CD14-positive monocyte (primary cell): ENCODE measurements around the gene SLC22A3. TPM values are rescaled to one million over a fixed set of nuclear protein-coding genes. Genes with fewer than 3 reads are reported as not detected.

Experiments
- DNase-seq, 3 donors: peaks; one replicate each; pipeline ENCODE4 v3.0.0-alpha.2; 2011 to 2022
- H2AFZ ChIP-seq: 2 replicates; pipeline ENCODE4 v1.6.0; 2012; ENCODE audit warnings: mild to moderate bottlenecking, low read depth, low read length, inconsistent platforms; ENCODE audit not compliant: insufficient read depth, poor library complexity, severe bottlenecking
- H3K27ac ChIP-seq, 2 donors: 1 replicate in 1 of 2; 2 replicates in 1 of 2; pipeline ENCODE4 v1.5.1; 2012 to 2013; ENCODE audit warnings: low read length in 2 of 2, control low read depth in 1 of 2, inconsistent platforms in 1 of 2, low read depth in 1 of 2, mild to moderate bottlenecking in 1 of 2
- H3K27me3 ChIP-seq, 2 donors: one replicate each; pipeline versions ENCODE4 v1.6.0 to v1.6.1; 2011 to 2013; ENCODE audit warnings: low read length in 2 of 2; ENCODE audit not compliant: control insufficient read depth in 2 of 2, insufficient read depth in 2 of 2
- H3K36me3 ChIP-seq, 2 donors: replicated peaks in 1 of 2; 1 replicate in 1 of 2; 2 replicates in 1 of 2; pipeline versions ENCODE4 v1.5.1 to v1.6.1; 2012 to 2013; ENCODE audit warnings: low read length in 2 of 2, control low read depth in 1 of 2, inconsistent platforms in 1 of 2, mild to moderate bottlenecking in 1 of 2; ENCODE audit not compliant: insufficient read depth in 2 of 2, control insufficient read depth in 1 of 2
- H3K4me1 ChIP-seq, 2 donors: 1 replicate in 1 of 2; 2 replicates in 1 of 2; pipeline versions ENCODE4 v1.5.1 to v1.6.1; 2012 to 2013; ENCODE audit warnings: low read length in 2 of 2, control low read depth in 1 of 2, inconsistent platforms in 1 of 2, mild to moderate bottlenecking in 1 of 2, moderate library complexity in 1 of 2; ENCODE audit not compliant: insufficient read depth in 2 of 2, control insufficient read depth in 1 of 2
- H3K4me2 ChIP-seq: replicated peaks from 2 replicates; pipeline ENCODE3; 2012; ENCODE audit warnings: low read length, moderate library complexity, mild to moderate bottlenecking; ENCODE audit not compliant: poor library complexity, severe bottlenecking; ENCODE audit errors: extremely low read depth
- H3K4me3 ChIP-seq, 3 experiments: fragments of 200-600 bp in 1 of 3; sonication (generic) in 1 of 3; replicated peaks in 1 of 3; 1 replicate in 2 of 3; 2 replicates in 1 of 3; pipeline ENCODE4 v1.5.1; 2011 to 2013; ENCODE audit warnings: low read length in 3 of 3, mild to moderate bottlenecking in 3 of 3, control low read depth in 2 of 3, low read depth in 2 of 3, inconsistent platforms in 1 of 3, moderate library complexity in 1 of 3
- H3K79me2 ChIP-seq: 2 replicates; pipeline ENCODE4 v1.6.0; 2012; ENCODE audit warnings: mild to moderate bottlenecking, control low read depth, inconsistent platforms, low read length, moderate library complexity; ENCODE audit not compliant: insufficient read depth
- H3K9ac ChIP-seq: 2 replicates; pipeline ENCODE4 v1.6.0; 2017; ENCODE audit warnings: low read length, mild to moderate bottlenecking; ENCODE audit not compliant: insufficient read depth, poor library complexity, severe bottlenecking
- H3K9me3 ChIP-seq, 2 donors: replicated peaks in 1 of 2; 1 replicate in 1 of 2; 2 replicates in 1 of 2; pipeline versions ENCODE4 v1.5.1 to v1.6.1; 2012 to 2013; ENCODE audit warnings: low read length in 2 of 2, control low read depth in 1 of 2; ENCODE audit not compliant: control insufficient read depth in 1 of 2, insufficient read depth in 1 of 2
- H4K20me1 ChIP-seq: 2 replicates; pipeline ENCODE4 v1.6.0; 2012; ENCODE audit warnings: mild to moderate bottlenecking, low read length, control low read depth, moderate library complexity; ENCODE audit not compliant: insufficient read depth
- H3K27ac Mint-ChIP-seq, 7 donors: one replicate each; pipeline ENCODE4 v1.8.0; 2020; ENCODE audit warnings: mild to moderate bottlenecking in 7 of 7, mixed read lengths in 7 of 7, moderate library complexity in 6 of 7, inconsistent platforms in 2 of 7
- H3K27me3 Mint-ChIP-seq, 3 donors: one replicate each; pipeline ENCODE4 v1.8.0; 2021 to 2022; ENCODE audit warnings: low read depth in 3 of 3, mild to moderate bottlenecking in 3 of 3, mixed read lengths in 3 of 3, moderate library complexity in 3 of 3, inconsistent platforms in 1 of 3
- H3K36me3 Mint-ChIP-seq, 2 donors: one replicate each; pipeline ENCODE4 v1.8.0; 2020; ENCODE audit warnings: mixed read lengths in 2 of 2, inconsistent platforms in 1 of 2, mild to moderate bottlenecking in 1 of 2
- H3K4me1 Mint-ChIP-seq: one replicate; pipeline ENCODE4 v1.8.0; 2020; ENCODE audit warnings: mild to moderate bottlenecking, mixed read lengths
- H3K4me3 Mint-ChIP-seq, 2 donors: one replicate each; pipeline ENCODE4 v1.8.0; 2020; ENCODE audit warnings: mild to moderate bottlenecking in 2 of 2, mixed read lengths in 2 of 2, moderate library complexity in 1 of 2
- H3K9me3 Mint-ChIP-seq, 7 donors: one replicate each; pipeline ENCODE4 v1.8.0; 2020 to 2022; ENCODE audit warnings: mixed read lengths in 7 of 7, mild to moderate bottlenecking in 6 of 7, moderate library complexity in 6 of 7, inconsistent platforms in 2 of 7
- CTCF ChIP-seq: fragments of 200-600 bp; IDR thresholded peaks from one replicate; pipeline ENCODE4 v1.8.0; 2022; ENCODE audit warnings: antibody characterized with exemption, mild to moderate bottlenecking
- WGBS: methylation state at CpG from one replicate; pipeline ENCODE4 v1.1.5; 2013; ENCODE audit warnings: missing lambda C conversion rate; ENCODE audit not compliant: insufficient coverage; 5-methylcytosine and 5-hydroxymethylcytosine counted together
- intact Hi-C, 2 donors: fragments of 100-400 bp; cut with micrococcal nuclease; formaldehyde crosslinking; loops; one replicate each; pipeline versions ENCODE4 v1.15.0 to v1.15.1; 2023
- polyA plus RNA-seq, 3 donors: library from polyadenylated mRNA; depleted of rRNA in 1 of 3; unstranded in 2 of 3; stranded (reverse) in 1 of 3; fragments of 300-500 nt in 2 of 3; fragments of >200 nt in 1 of 3; fragmentation: Illumina TruSeq in 2 of 3; gene quantifications; 1 replicate in 2 of 3; 2 replicates in 1 of 3; pipeline ENCODE4 v1.2.3, GENCODE V29; 2012 to 2021

Gene SLC22A3
- polyA plus RNA-seq, 3 donors, result not detected

GRCh38 chr6:160353950-160354496 lies 5.8 kb downstream of the SLC22A3 start:
- H3K36me3 ChIP-seq, result no peaks in the 10 kb centered on the region
- no peaks in the 10 kb centered on the region for H3K79me2 ChIP-seq
- no peak for DNase-seq
- H3K27me3 ChIP-seq, result peaks cover 7 to 16% of the 10 kb centered on the region in 2 donors
- no peak overlapping the region for H3K9ac ChIP-seq
- no peak overlapping the region for H2AFZ ChIP-seq
- no peaks in the 10 kb centered on the region for H3K9me3 ChIP-seq
- no peaks in the 10 kb centered on the region for H3K36me3 Mint-ChIP-seq
- no peak overlapping the region for H3K27ac Mint-ChIP-seq
- H3K4me2 ChIP-seq, result no peak overlapping the region
- H3K27me3 Mint-ChIP-seq, result peaks cover 17 to 30% (median 29%) of the 10 kb centered on the region in 3 donors
- H3K4me3 Mint-ChIP-seq, result no peak overlapping the region
- WGBS, result 88% methylated on average over 1 of the region's 2 CpGs
- no peaks in the 10 kb centered on the region for H4K20me1 ChIP-seq
- no peaks in the 10 kb centered on the region for H3K4me1 ChIP-seq
- peaks cover 2% of the 10 kb centered on the region for H3K4me1 Mint-ChIP-seq
- TF ChIP-seq CTCF, result no peak
- H3K4me3 ChIP-seq, result no peak overlapping the region
- intact Hi-C loops, result no loop called here
- peaks cover 0 to 5% (median 0%) of the 10 kb centered on the region in 7 donors for H3K9me3 Mint-ChIP-seq
- no peak overlapping the region for H3K27ac ChIP-seq

- no peak overlapping the region for H3K4me3 ChIP-seq
- no peaks in the 10 kb centered on the region for H3K36me3 ChIP-seq
- no peak overlapping the region for H3K4me2 ChIP-seq
- H3K27me3 ChIP-seq, result peaks cover 2 to 6% of the 10 kb centered on the region in 2 donors
- intact Hi-C loops, result no loop called here
- Mint-ChIP-seq H3K9me3 (peaks cover 0 to 2% (median 0%) of the 10 kb centered on the region in 7 donors), H3K36me3 (no peaks in the 10 kb centered on the region), H3K27ac (no peak overlapping the region), H3K27me3 (peaks cover 9 to 20% (median 20%) of the 10 kb centered on the region in 3 donors), H3K4me3 (no peak overlapping the region), H3K4me1 (peaks cover 2% of the 10 kb centered on the region)
- WGBS, result 100% methylated on average over 2 of the region's 7 CpGs
- no peaks in the 10 kb centered on the region for H3K79me2 ChIP-seq
- no peak overlapping the region for H3K9ac ChIP-seq
- DNase-seq, result no peak
- no peaks in the 10 kb centered on the region for H3K4me1 ChIP-seq
- H3K9me3 ChIP-seq, result no peaks in the 10 kb centered on the region
- no peak overlapping the region for H3K27ac ChIP-seq
- no peak overlapping the region for H2AFZ ChIP-seq
- no peaks in the 10 kb centered on the region for H4K20me1 ChIP-seq
- TF ChIP-seq CTCF, result no peak
Observed at GRCh38 chr6:160355001-160355400, 6.8 kb downstream of the SLC22A3 start.
